22Rv1 (cell line): ENCODE data around the gene FNBP1L.

Source experiments
- H3K27ac ChIP-seq: fragments of 450-650 bp; 2 replicates; pipeline ENCODE4 v1.5.1; 2017
- CTCF ChIP-seq: fragments of 450-650 bp; IDR thresholded peaks from 2 replicates; pipeline ENCODE4 v1.5.1; 2017; ENCODE audit warnings: mild to moderate bottlenecking
- ZFX ChIP-seq: fragments of 450-650 bp; IDR thresholded peaks from 2 replicates; pipeline ENCODE4 v1.6.1; 2017; ENCODE audit warnings: antibody characterized with exemption, borderline replicate concordance

Gene FNBP1L

GRCh38 chr1:93598861-93599439, 151.0 kb downstream of the FNBP1L start:
- TF ChIP-seq CTCF: no peak
- no peak for TF ChIP-seq ZFX
- no peak overlapping the region for H3K27ac ChIP-seq

- no peak overlapping the region for H3K27ac ChIP-seq
- TF ChIP-seq CTCF: no peak
- TF ChIP-seq ZFX: no peak
Measured at GRCh38 chr1:93599479-93599878, 151.6 kb downstream of the FNBP1L start.

GRCh38 chr1:93600663-93601062, 152.7 kb downstream of the FNBP1L start:
- TF ChIP-seq ZFX (no peak), CTCF (no peak)
- no peak overlapping the region for H3K27ac ChIP-seq

- H3K27ac ChIP-seq: no peak overlapping the region
- TF ChIP-seq CTCF: no peak
- TF ChIP-seq ZFX: no peak
Measured at GRCh38 chr1:93601686-93602085, 153.8 kb downstream of the FNBP1L start.

- H3K27ac ChIP-seq: no peak overlapping the region
- no peak for TF ChIP-seq ZFX
- no peak for TF ChIP-seq CTCF
Measured at GRCh38 chr1:93602101-93602500, 154.2 kb downstream of the FNBP1L start.

- no peak overlapping the region for H3K27ac ChIP-seq
- no peak for TF ChIP-seq ZFX
- TF ChIP-seq CTCF: no peak
Measured at GRCh38 chr1:93603106-93603505, 155.2 kb downstream of the FNBP1L start.

- no peak for TF ChIP-seq ZFX
- no peak for TF ChIP-seq CTCF
- H3K27ac ChIP-seq: no peak overlapping the region
Measured at GRCh38 chr1:93603601-93604000, 155.7 kb downstream of the FNBP1L start.
